ENCODE measurements around the gene RSU1. TPM values are rescaled to one million over a fixed set of nuclear protein-coding genes. Genes with fewer than 3 reads are reported as not detected.

Gene RSU1
- total RNA-seq, 1 donor from 2014 or later = 142 TPM

DNA sequence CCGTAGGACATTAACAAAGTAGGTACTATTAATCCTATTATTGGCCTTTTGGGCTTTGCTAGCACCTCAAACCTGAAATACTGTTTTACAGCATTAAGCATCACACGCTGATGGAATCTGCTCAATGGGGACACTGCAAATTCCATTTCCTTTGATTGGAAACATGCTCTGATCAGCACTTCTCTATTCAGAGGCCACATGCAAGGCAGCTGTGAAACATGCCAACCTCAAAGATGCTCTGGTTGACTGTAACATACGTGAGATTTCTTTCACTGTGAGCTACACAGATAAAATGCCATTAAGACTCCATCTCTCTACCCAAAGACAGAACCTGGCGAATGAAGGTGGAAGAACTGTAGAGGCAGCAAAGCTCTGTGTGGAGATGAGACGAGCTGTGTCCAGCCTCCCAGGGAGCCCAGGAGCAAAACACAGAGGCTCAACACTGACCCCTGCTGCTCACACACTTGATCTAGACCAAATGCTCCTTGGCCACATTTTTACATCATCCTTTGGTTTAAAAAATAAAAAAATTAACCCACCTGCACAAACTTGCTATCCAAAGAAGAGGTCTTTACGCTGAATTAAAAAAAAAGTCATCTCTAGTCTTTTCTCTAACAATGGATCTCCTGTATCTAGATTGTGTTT lies 8.0 kb downstream of the RSU1 start:
- H3K27me3 Mint-ChIP-seq (ENCODE audit: low read depth, unreplicated experiment) = no peaks in the 10 kb centered on the region
- no peak for FAIRE-seq

DNA sequence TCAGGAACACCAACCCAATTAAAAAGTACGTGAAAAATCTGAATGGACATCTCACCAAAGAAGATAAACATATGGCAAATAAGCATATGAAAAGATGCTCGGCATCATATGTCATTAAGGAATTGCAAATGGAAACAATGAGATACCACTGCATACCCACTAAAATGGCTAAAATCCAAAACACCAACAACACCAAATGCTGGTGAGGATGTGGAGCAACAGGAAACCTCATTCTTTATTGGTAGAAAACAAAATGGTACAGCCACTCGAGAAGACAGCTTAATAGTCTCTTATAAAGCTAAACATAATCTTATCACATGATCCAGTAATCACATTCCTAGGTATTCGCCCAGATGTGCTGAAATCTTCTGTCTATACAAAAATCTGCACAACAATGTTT lies 13.1 kb downstream of the RSU1 start:
- Histone ChIP-seq H3K27me3 (ENCODE audit: insufficient read depth, low read length) (no peaks in the 10 kb centered on the region), H3K9me3 (ENCODE audit: insufficient read depth, low read depth, low read length) (no peaks in the 10 kb centered on the region), H4K20me1 (ENCODE audit: insufficient read depth, low read length) (peaks cover 82% of the 10 kb centered on the region), H3K9ac (ENCODE audit: low read length) (no peak overlapping the region), H3K27ac (ENCODE audit: low read depth, low read length) (no peak overlapping the region), H3K79me2 (ENCODE audit: insufficient read depth, low read length) (peaks cover 99% of the 10 kb centered on the region), H3K4me2 (ENCODE audit: low read length) (no peak overlapping the region), H3K4me1 (ENCODE audit: insufficient read depth, low read length) (no peaks in the 10 kb centered on the region), H3K4me3 (ENCODE audit: insufficient read depth, low read depth, low read length) (no peak overlapping the region), H2AFZ (ENCODE audit: low read depth, low read length) (no peak overlapping the region), H3K36me3 (ENCODE audit: insufficient read depth, low read length) (peaks cover 3% of the 10 kb centered on the region)
- DNase-seq (ENCODE audit: low read depth) = no peak
- Mint-ChIP-seq H3K27ac (ENCODE audit: unreplicated experiment) (no peak overlapping the region), H3K36me3 (ENCODE audit: low read depth, unreplicated experiment) (peaks cover 16% of the 10 kb centered on the region), H3K27me3 (ENCODE audit: low read depth, unreplicated experiment) (no peaks in the 10 kb centered on the region), H3K9me3 (ENCODE audit: unreplicated experiment) (no peaks in the 10 kb centered on the region), H3K4me3 (ENCODE audit: unreplicated experiment) (no peak overlapping the region), H3K4me1 (ENCODE audit: low read depth, unreplicated experiment) (peaks cover 2% of the 10 kb centered on the region)
- no peak for FAIRE-seq
- TF ChIP-seq EZH2 (IDR thresholded peaks at IDR 0.05; ENCODE audit: insufficient read depth, low read length) = no peak
- no peak for TF ChIP-seq CTCF (IDR thresholded peaks at IDR 0.05; ENCODE audit: insufficient read depth, low read depth, low read length)

More for the DNA sequence above, 8.0 kb downstream of the RSU1 start:
- Histone ChIP-seq H3K4me1 (ENCODE audit: insufficient read depth, low read length) (no peaks in the 10 kb centered on the region), H3K9me3 (ENCODE audit: insufficient read depth, low read depth, low read length) (no peaks in the 10 kb centered on the region), H4K20me1 (ENCODE audit: insufficient read depth, low read length) (peaks cover 88% of the 10 kb centered on the region), H3K27ac (ENCODE audit: low read depth, low read length) (no peak overlapping the region), H3K4me3 (ENCODE audit: insufficient read depth, low read depth, low read length) (no peak overlapping the region), H3K27me3 (ENCODE audit: insufficient read depth, low read length) (no peaks in the 10 kb centered on the region), H3K9ac (ENCODE audit: low read length) (no peak overlapping the region), H2AFZ (ENCODE audit: low read depth, low read length) (no peak overlapping the region), H3K36me3 (ENCODE audit: insufficient read depth, low read length) (peaks cover 12% of the 10 kb centered on the region), H3K79me2 (ENCODE audit: insufficient read depth, low read length) (peaks cover 96% of the 10 kb centered on the region), H3K4me2 (ENCODE audit: low read length) (no peak overlapping the region)
- no peak overlapping the region for H3K27ac Mint-ChIP-seq (ENCODE audit: unreplicated experiment)
- H3K4me1 Mint-ChIP-seq (ENCODE audit: low read depth, unreplicated experiment) = peaks cover 2% of the 10 kb centered on the region
- no peak overlapping the region for H3K4me3 Mint-ChIP-seq (ENCODE audit: unreplicated experiment)
- H3K36me3 Mint-ChIP-seq (ENCODE audit: low read depth, unreplicated experiment) = peaks cover 12% of the 10 kb centered on the region
- no peaks in the 10 kb centered on the region for H3K9me3 Mint-ChIP-seq (ENCODE audit: unreplicated experiment)
- no peak for DNase-seq (ENCODE audit: low read depth)
- TF ChIP-seq EZH2 (IDR thresholded peaks at IDR 0.05; ENCODE audit: insufficient read depth, low read length) = no peak
- TF ChIP-seq CTCF (IDR thresholded peaks at IDR 0.05; ENCODE audit: insufficient read depth, low read depth, low read length) = peak; percentile 46

DNA sequence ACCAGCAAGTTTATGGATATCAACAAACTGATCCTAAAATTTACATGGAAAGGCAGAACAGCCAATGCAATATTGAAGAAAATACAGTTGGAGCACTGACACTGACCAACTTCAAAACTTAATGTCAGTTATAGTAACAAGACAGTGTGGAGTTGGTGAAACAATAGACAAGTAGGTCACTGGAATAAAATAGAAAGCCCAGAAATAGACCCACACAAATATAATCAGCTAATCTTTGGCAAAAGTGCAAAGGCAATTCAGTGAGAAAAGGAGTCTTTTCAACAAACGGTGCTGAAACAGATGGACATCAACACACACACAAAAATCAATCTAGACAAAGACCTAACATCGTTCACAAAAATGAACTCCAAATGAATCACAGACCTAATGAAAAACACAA lies 13.8 kb downstream of the RSU1 start:
- DNase-seq (ENCODE audit: low read depth) (no peak), FAIRE-seq (no peak)
- peaks cover 2% of the 10 kb centered on the region for H3K4me1 Mint-ChIP-seq (ENCODE audit: low read depth, unreplicated experiment)
- Histone ChIP-seq H3K36me3 (ENCODE audit: insufficient read depth, low read length) (peaks cover 3% of the 10 kb centered on the region), H3K9ac (ENCODE audit: low read length) (no peak overlapping the region), H3K4me3 (ENCODE audit: insufficient read depth, low read depth, low read length) (no peak overlapping the region), H3K27ac (ENCODE audit: low read depth, low read length) (no peak overlapping the region), H4K20me1 (ENCODE audit: insufficient read depth, low read length) (peaks cover 82% of the 10 kb centered on the region), H2AFZ (ENCODE audit: low read depth, low read length) (no peak overlapping the region), H3K9me3 (ENCODE audit: insufficient read depth, low read depth, low read length) (no peaks in the 10 kb centered on the region), H3K27me3 (ENCODE audit: insufficient read depth, low read length) (no peaks in the 10 kb centered on the region), H3K4me2 (ENCODE audit: low read length) (no peak overlapping the region), H3K79me2 (ENCODE audit: insufficient read depth, low read length) (peaks cover 99% of the 10 kb centered on the region), H3K4me1 (ENCODE audit: insufficient read depth, low read length) (no peaks in the 10 kb centered on the region)
- no peaks in the 10 kb centered on the region for H3K27me3 Mint-ChIP-seq (ENCODE audit: low read depth, unreplicated experiment)
- H3K4me3 Mint-ChIP-seq (ENCODE audit: unreplicated experiment) = no peak overlapping the region
- peaks cover 16% of the 10 kb centered on the region for H3K36me3 Mint-ChIP-seq (ENCODE audit: low read depth, unreplicated experiment)
- H3K27ac Mint-ChIP-seq (ENCODE audit: unreplicated experiment) = no peak overlapping the region
- no peaks in the 10 kb centered on the region for H3K9me3 Mint-ChIP-seq (ENCODE audit: unreplicated experiment)
- no peak for TF ChIP-seq EZH2 (IDR thresholded peaks at IDR 0.05; ENCODE audit: insufficient read depth, low read length)
- no peak for TF ChIP-seq CTCF (IDR thresholded peaks at IDR 0.05; ENCODE audit: insufficient read depth, low read depth, low read length)

Measured in astrocyte (in vitro differentiated cells and primary cell).